GM21447 (cell line): Measurements from ENCODE around the gene VSTM2L.

Experiments
- ATAC-seq: cut with Tn5 transposase; IDR thresholded peaks from one replicate; pipeline ENCODE4 v1.9.1; 2021; ENCODE audit not compliant: unreplicated experiment

The VSTM2L gene

DNA sequence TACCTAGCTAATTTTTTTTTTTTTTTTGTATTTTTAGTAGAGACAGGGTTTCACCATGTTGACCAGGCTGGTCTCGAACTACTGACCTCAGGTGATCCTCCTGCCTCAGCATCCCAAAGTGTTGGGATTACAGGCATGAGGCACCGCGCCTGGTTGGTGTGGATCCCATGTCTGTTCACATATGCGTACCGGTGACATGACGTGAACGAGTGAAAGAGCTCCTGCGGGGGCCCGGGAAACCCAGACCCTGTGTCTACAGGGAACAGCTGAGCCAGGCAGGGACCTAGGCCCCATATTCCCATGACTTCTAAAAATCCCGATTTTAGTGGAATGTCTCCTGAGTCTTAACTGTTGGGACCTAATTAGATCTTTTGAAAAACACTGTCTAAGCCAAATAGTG lies 33.1 kb downstream of the VSTM2L start:
- ATAC-seq: no peak

DNA sequence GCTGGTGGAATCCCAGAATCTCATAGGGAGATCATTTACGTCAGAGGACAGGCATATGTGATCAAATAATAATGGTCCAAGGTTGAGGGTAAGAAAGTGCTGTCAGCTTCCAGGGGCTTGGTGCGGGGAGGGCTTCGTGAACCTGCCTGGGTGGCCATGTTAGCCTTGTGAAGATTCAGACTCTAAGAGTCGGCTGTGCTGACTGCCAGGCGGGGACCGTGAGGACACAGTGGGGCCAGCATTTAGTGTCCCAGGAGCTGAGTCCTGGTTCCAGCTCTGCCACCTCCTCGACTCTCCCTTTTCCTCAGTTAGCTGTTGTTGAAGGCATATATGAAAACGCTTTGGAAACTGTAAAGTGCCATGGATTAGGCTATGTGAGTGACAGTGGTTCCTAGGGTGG lies 33.5 kb downstream of the VSTM2L start:
- ATAC-seq: no peak

- no peak for ATAC-seq
Observed at GRCh38 chr20:37937686-37938085, 34.8 kb downstream of the VSTM2L start.

GRCh38 chr20:37938181-37938750 lies 35.3 kb downstream of the VSTM2L start:
- no peak for ATAC-seq

DNA sequence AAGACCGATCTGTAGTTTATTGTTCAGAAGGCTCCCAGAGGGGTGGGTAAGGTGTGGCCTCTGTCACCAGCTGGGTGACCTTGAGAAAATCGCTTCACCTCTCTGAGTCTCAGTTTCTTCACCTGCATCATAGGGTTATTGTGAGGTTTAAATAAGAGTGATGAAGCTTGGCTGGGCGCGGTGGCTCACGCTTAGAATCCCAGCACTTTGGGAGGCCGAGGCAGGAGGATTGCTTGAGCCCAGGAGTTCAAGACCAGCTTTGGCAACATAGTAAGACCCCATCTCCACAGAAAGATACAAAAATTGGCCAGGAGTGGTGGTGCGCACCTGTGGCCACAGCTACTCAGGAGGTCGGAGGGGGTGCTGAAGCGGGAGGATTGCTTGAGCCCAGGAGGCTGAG lies 36.0 kb downstream of the VSTM2L start:
- ATAC-seq: no peak

- no peak for ATAC-seq
Observed at GRCh38 chr20:37939701-37940560, 37.0 kb downstream of the VSTM2L start.

DNA sequence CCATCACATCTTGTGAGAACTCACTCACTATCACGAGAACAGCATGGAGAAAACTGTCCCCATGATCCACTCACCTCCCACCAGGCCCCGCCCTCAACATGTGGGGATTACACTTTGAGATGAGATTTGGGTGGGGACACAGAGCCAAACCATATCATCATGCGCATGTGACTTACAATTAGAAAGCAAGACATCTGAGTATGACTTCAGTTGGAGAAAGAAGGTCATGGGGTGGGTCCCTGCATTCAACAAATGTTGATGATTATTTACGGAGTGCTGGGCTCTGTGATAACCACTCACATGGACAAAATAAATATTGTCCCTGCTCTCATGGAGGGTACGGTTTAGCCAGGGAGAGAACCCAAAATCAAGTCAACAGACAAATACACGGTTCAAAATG lies 37.9 kb downstream of the VSTM2L start:
- ATAC-seq: no peak

- no peak for ATAC-seq
Observed at GRCh38 chr20:37941332-37941731, 38.4 kb downstream of the VSTM2L start.

DNA sequence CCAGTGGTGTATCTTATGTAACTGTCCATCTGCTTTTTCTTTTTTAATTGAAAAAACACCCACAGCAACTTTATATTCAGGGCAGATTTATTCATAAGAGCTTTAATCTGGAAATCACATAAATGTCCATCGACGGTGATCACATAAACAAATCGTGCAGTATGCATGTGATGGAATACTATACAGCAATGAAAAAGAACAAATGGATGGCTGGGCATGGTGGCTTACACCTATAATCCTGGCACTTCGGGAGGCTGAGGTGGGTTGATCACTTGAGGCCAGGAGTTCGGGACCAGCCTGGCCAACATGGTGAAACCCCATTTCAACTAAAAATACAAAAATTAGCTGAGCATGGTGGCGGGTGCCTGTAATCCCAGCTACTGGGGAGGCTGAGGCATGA lies 39.1 kb downstream of the VSTM2L start:
- ATAC-seq: no peak

- no peak for ATAC-seq
Observed at GRCh38 chr20:37943033-37943432, 40.1 kb downstream of the VSTM2L start.

DNA sequence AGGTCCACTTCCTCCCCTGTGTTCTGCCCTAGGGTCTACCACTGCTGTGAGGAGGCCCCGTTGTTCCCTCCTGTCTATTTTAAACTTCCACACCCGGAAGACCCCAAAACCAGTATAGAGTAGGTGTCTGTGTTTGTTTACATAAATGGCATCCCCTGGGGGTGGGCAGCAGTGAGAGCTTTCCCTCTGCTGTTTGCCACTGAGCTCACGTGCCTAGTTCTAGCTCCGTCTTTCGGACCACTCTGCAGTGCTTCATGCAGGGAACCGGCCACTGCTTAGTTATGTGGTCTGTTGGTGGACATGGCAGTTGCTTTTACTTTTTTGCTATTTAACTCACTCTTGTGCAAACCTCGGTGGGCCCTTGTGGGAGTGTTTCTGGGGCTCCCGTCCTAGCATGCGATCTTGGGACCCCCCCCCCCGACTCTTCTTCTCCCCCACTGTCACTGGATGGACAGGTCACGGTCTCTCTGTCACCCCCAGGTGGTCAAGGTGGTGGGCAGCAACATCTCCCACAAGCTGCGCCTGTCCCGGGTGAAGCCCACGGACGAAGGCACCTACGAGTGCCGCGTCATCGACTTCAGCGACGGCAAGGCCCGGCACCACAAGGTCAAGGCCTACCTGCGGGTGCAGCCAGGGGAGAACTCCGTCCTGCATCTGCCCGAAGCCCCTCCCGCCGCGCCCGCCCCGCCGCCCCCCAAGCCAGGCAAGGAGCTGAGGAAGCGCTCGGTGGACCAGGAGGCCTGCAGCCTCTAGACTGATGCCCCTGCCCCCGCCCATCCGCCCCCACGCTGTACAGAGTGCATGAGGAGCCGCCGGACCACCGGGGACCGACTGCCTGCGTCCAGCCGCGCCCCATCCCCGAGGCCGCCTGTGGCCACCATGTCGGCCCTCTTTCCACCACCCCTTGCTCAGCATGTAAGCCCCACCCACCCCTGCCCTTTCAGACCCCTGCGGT lies 40.9 kb downstream of the VSTM2L start:
- ATAC-seq: no peak

GRCh38 chr20:37944456-37944981 lies 41.6 kb downstream of the VSTM2L start:
- ATAC-seq: no peak

DNA sequence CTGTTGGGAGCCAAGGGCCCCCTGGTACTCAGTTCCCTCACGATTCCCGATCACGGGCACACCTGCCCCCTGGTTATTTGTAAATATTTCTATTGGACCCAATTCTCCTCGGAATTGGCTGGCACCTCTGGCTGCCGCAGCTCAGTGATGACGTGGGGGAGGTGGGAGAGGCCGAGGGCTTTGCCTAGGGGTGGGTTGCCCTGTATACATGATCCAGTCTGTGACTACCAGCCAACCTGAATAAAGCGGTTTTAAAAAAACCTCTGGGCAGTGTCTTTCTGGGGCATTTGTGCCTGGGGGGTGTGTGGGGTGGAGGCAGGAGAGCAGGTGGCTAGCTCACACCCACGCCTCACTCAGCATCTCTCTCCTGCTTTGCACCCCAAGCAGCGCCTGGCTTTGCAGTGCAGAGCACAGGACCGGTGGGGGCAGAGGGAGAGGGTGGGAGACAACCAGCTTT lies 42.2 kb downstream of the VSTM2L start:
- no peak for ATAC-seq

GRCh38 chr20:37946946-37947345 lies 44.0 kb downstream of the VSTM2L start:
- ATAC-seq: no peak

DNA sequence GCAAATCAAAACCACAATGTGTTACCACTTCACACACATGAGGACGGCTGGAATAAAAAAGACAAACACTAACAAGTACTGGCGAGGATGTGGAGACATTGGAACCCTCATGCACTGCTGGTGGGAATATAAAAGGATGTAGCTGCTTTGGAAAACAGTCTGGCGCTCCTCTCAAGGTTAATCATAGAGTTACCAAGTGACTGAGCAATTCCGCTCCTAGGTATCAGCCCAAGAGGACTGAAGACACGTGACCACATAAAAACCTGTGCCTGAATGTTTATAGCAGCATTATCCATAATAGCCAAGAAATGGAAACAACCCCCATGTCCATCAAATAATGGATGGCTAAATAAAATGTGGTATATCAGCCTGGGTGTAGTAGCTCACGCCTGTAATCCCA lies 45.0 kb downstream of the VSTM2L start:
- ATAC-seq: no peak

DNA sequence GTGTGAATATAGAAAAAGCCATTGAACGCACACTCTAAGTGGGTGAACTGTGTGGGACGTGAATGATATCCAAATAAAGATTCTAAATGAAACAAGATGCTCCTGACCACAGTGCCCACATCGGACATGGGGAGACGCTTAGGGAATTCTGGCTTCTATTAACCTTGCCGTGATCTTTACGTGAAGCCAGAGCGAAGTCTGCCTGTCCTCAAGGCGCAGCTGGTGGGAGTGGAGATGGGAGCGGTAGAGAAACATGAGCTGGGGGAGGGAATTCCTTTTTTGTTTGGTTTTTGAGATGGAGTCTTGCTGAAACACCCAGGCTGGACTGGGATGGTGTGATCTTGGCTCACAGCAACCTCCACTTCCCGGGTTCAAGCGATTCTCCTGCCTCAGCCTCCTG lies 46.0 kb downstream of the VSTM2L start:
- ATAC-seq: no peak

DNA sequence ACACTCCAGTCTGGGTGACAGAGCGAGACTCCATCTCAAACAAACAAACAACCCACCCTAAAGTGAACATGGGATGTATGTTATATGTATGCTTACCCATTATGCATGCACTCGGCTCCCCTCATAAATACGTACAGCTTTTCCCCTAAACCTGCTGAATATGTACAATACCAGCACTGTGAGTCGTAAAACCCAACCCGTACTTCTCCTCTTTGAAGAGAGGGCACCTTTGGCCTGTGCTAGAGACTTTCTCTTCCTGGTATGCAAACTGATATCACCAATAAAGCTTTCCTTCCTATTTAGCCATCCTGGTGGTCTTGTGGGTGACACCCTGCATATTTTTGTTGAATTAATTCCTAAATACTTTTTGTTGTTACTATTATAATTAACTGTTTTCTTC lies 51.3 kb downstream of the VSTM2L start:
- ATAC-seq: no peak

DNA sequence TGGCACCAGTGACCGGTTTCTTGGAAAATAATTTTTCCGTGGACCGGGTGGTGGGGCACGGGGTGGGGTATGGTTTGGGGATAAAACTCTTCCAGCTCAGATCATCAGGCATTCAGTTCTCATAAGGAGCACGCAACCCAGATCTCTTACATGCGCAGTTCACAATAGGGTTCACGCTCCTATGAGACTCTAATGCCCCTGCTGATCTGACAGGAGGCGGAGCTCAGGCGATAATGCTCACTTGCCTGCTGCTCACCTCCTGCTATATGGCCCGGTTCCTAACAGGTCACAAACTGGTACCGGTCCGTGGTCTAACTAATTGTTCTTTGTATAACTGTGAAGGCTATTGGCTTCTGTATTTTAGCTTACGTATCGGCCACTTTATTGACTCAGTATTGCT lies 51.7 kb downstream of the VSTM2L start:
- ATAC-seq: no peak

GRCh38 chr20:37955511-37955910 lies 52.6 kb downstream of the VSTM2L start:
- ATAC-seq: no peak

- no peak for ATAC-seq
Observed at GRCh38 chr20:37956107-37956585, 53.2 kb downstream of the VSTM2L start.

DNA sequence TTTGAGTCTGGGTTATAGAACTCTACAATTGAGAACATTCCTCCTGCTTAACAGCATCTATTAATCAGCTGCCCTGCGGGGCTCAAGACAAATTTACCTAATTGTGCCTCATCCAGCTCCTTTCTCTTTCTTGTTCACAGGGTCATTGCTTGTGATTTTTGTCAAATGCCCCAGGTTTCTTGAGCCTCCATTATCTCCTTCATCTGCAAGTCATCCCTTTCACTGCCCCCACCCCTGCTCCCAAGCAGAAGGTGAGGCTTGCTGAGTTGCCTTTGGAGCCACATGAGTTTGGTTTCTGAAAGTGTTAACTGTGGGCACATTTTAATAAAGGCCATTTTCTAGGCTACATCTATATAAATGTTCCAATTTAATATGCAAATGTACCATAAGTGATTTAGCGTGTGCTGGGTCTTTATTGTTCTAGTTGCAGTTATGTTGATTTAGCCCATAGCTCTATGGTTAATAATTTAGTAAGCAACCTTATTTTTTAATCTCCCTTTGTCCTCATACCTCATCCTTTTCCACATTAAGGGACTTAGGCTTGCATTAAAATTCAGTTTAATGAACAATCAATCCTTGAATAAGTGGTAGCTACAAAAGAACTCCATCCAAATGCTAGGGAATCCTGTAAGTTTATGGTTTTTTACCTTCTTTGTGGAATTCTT lies 56.1 kb downstream of the VSTM2L start:
- no peak for ATAC-seq
